HG03039 (cell line): ENCODE measurements around the gene PCLAF.
A peak's percentile ranks its signal among the peaks of the same experiment; 100 is the strongest.
"Not testable (repeated sequence)": the region's sequence is repeated elsewhere in the genome, so short reads cannot be mapped to it uniquely, and the experiment has no call there.

Experiments used
- ATAC-seq: cut with Tn5 transposase; IDR thresholded peaks from one replicate; pipeline ENCODE4 v1.9.1; 2021; ENCODE audit warnings: mild to moderate bottlenecking, moderate library complexity; ENCODE audit not compliant: unreplicated experiment

The PCLAF gene

GRCh38 chr15:64369078-64369607, 12.1 kb downstream of the PCLAF start:
- no peak for ATAC-seq

- ATAC-seq, result no peak
These were observed 20.0 kb downstream of the PCLAF start for GRCh38 chr15:64361259-64361658.

GRCh38 chr15:64356710-64357040, 24.6 kb downstream of the PCLAF start:
- no peak for ATAC-seq

GRCh38 chr15:64355944-64356709, 25.1 kb downstream of the PCLAF start, which contains the start of gene CSNK1G1:
TSS of gene CSNK1G1 (minus strand) at chr15:64356173. CDS start at chr15:64300499, 55,674 bp downstream.
- peak; percentile 94 for ATAC-seq

- peak; percentile 14 for ATAC-seq
These were observed 25.8 kb downstream of the PCLAF start for GRCh38 chr15:64355348-64355943.

GRCh38 chr15:64354688-64355344, 26.4 kb downstream of the PCLAF start:
- ATAC-seq, result no peak

- no peak for ATAC-seq
These were observed 30.0 kb downstream of the PCLAF start for GRCh38 chr15:64351265-64351664.

GRCh38 chr15:64349375-64349774, 31.9 kb downstream of the PCLAF start:
- ATAC-seq, result no peak

GRCh38 chr15:64348455-64348854, 32.8 kb downstream of the PCLAF start:
- no peak for ATAC-seq

GRCh38 chr15:64346242-64346641, 35.0 kb downstream of the PCLAF start:
- not testable (repeated sequence) for ATAC-seq

GRCh38 chr15:64344651-64345294, 36.5 kb downstream of the PCLAF start:
- no peak for ATAC-seq

GRCh38 chr15:64343841-64344240, 37.4 kb downstream of the PCLAF start:
- no peak for ATAC-seq

GRCh38 chr15:64343222-64343621, 38.0 kb downstream of the PCLAF start:
- ATAC-seq, result no peak

- ATAC-seq, result no peak
These were observed 39.3 kb downstream of the PCLAF start for GRCh38 chr15:64341961-64342360.

GRCh38 chr15:64340355-64340754, 40.9 kb downstream of the PCLAF start:
- no peak for ATAC-seq

GRCh38 chr15:64337761-64338160, 43.5 kb downstream of the PCLAF start:
- no peak for ATAC-seq

GRCh38 chr15:64333986-64334929, 47.0 kb downstream of the PCLAF start:
- no peak for ATAC-seq

- ATAC-seq, result no peak
These were observed 47.7 kb downstream of the PCLAF start for GRCh38 chr15:64333516-64333915.

- ATAC-seq, result not testable (repeated sequence)
These were observed 49.6 kb downstream of the PCLAF start for GRCh38 chr15:64331668-64332067.

GRCh38 chr15:64326975-64327374, 54.3 kb downstream of the PCLAF start:
- not testable (repeated sequence) for ATAC-seq
